Measurements from ENCODE around the gene RBM7.

RBM7 gene

DNA sequence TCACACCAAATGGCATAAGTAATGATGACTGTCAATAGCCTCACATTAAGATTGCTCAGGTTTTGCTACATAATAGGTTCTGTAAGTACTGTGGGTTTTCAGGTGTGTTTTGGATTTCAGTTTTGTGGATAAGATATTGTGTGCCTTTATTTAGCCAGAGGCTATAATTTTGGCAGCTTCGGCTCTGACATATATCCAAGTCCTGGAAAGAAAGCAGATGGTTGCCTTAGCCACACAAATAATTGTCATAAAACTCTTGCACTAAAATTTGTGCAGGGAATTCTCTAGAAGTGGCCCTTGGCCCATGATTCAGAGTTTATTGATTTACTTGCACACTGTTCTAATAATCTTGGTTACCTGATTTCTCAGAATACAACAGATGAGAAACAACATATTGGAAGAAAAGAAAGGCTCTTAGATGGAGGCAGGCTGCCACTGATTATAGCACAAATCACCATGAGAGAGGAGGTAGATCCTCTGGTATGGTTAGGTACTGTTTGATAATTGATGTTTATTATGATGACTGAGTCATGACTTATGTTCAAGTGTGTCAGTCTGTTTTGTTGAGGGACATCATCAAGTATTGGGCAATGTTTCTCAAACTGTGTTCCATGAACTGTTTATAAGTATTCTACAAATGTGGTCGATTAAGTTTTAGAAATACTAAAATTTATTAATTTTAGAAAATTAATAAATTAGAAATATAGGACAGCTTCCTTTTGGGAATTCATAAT lies 48.5 kb downstream of the RBM7 start:
- H3K9ac ChIP-seq, result no peak overlapping the region
- no peaks in the 10 kb centered on the region for H3K27me3 ChIP-seq (ENCODE audit: control insufficient read depth, insufficient read depth, low read length)
- no peak overlapping the region for H3K4me2 ChIP-seq (ENCODE audit: low read length)
- no peaks in the 10 kb centered on the region for H3K79me2 ChIP-seq
- H3K36me3 ChIP-seq (ENCODE audit: control insufficient read depth, insufficient read depth, low read length), result no peaks in the 10 kb centered on the region
- H3K4me3 ChIP-seq (ENCODE audit: low read depth, low read length), result no peak overlapping the region
- H2AFZ ChIP-seq, result no peak overlapping the region
- no peaks in the 10 kb centered on the region for H3K4me1 ChIP-seq
- no peak overlapping the region for H3K27ac ChIP-seq
- H3K9me3 ChIP-seq (ENCODE audit: control insufficient read depth, low read length), result no peaks in the 10 kb centered on the region
- TF ChIP-seq, protein P1, sequence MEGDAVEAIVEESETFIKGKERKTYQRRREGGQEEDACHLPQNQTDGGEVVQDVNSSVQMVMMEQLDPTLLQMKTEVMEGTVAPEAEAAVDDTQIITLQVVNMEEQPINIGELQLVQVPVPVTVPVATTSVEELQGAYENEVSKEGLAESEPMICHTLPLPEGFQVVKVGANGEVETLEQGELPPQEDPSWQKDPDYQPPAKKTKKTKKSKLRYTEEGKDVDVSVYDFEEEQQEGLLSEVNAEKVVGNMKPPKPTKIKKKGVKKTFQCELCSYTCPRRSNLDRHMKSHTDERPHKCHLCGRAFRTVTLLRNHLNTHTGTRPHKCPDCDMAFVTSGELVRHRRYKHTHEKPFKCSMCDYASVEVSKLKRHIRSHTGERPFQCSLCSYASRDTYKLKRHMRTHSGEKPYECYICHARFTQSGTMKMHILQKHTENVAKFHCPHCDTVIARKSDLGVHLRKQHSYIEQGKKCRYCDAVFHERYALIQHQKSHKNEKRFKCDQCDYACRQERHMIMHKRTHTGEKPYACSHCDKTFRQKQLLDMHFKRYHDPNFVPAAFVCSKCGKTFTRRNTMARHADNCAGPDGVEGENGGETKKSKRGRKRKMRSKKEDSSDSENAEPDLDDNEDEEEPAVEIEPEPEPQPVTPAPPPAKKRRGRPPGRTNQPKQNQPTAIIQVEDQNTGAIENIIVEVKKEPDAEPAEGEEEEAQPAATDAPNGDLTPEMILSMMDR (IDR thresholded peaks at IDR 0.05), result no peak

DNA sequence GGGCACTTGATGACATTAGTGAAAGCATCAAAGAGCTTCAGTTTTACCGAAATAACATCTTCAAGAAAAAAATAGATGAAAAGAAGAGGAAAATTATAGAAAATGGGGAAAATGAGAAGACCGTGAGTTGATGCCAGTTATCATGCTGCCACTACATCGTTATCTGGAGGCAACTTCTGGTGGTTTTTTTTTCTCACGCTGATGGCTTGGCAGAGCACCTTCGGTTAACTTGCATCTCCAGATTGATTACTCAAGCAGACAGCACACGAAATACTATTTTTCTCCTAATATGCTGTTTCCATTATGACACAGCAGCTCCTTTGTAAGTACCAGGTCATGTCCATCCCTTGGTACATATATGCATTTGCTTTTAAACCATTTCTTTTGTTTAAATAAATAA lies 49.4 kb downstream of the RBM7 start:
- Histone ChIP-seq H3K79me2 (no peaks in the 10 kb centered on the region), H3K9ac (no peak overlapping the region), H3K27ac (no peak overlapping the region), H2AFZ (no peak overlapping the region), H3K36me3 (ENCODE audit: control insufficient read depth, insufficient read depth, low read length) (no peaks in the 10 kb centered on the region), H3K4me2 (ENCODE audit: low read length) (no peak overlapping the region), H3K4me1 (no peaks in the 10 kb centered on the region), H3K27me3 (ENCODE audit: control insufficient read depth, insufficient read depth, low read length) (no peaks in the 10 kb centered on the region), H3K9me3 (ENCODE audit: control insufficient read depth, low read length) (no peaks in the 10 kb centered on the region), H3K4me3 (ENCODE audit: low read depth, low read length) (no peak overlapping the region)
- TF ChIP-seq, protein P1 (IDR thresholded peaks at IDR 0.05), result no peak

DNA sequence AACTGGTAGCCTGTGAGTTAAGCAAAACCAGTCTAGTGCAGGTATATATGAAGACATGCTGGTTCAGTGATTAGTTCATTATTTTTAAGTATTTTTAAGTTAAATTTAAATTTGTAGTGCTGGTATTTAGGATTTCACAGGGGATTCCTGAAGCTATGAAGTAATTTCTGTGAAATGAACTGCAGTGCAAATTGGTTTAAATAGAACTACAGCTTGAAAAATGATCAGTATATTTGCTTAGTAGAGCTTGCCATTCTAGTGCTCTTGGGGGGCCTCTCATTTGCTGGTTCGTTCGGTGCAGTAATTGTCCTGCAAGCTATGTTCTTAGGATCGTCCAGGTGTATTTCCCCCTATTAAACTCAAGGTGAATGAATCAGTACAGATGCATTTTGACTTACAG lies 51.9 kb downstream of the RBM7 start:
- no peaks in the 10 kb centered on the region for H3K36me3 ChIP-seq (ENCODE audit: control insufficient read depth, insufficient read depth, low read length)
- no peaks in the 10 kb centered on the region for H3K9me3 ChIP-seq (ENCODE audit: control insufficient read depth, low read length)
- no peak overlapping the region for H3K9ac ChIP-seq
- no peaks in the 10 kb centered on the region for H3K4me1 ChIP-seq
- no peak overlapping the region for H3K4me3 ChIP-seq (ENCODE audit: low read depth, low read length)
- no peaks in the 10 kb centered on the region for H3K79me2 ChIP-seq
- H3K27me3 ChIP-seq (ENCODE audit: control insufficient read depth, insufficient read depth, low read length), result no peaks in the 10 kb centered on the region
- H3K27ac ChIP-seq, result no peak overlapping the region
- peak overlapping the region; percentile 47 for H3K4me2 ChIP-seq (ENCODE audit: low read length)
- no peak overlapping the region for H2AFZ ChIP-seq
- TF ChIP-seq, protein P1 (IDR thresholded peaks at IDR 0.05), result no peak

Data from parathyroid adenoma (tissue), 2 donors.